Measurements from ENCODE around the gene PTPN9. TPM values are rescaled to one million over a fixed set of nuclear protein-coding genes. Genes with fewer than 3 reads are reported as not detected.
"Not testable (repeated sequence)": the region's sequence is repeated elsewhere in the genome, so short reads cannot be mapped to it uniquely, and the experiment has no call there.

PTPN9 gene
- total and polyA plus RNA-seq, 4 donors = 32.4 to 44.0 (median 39.3) TPM

DNA sequence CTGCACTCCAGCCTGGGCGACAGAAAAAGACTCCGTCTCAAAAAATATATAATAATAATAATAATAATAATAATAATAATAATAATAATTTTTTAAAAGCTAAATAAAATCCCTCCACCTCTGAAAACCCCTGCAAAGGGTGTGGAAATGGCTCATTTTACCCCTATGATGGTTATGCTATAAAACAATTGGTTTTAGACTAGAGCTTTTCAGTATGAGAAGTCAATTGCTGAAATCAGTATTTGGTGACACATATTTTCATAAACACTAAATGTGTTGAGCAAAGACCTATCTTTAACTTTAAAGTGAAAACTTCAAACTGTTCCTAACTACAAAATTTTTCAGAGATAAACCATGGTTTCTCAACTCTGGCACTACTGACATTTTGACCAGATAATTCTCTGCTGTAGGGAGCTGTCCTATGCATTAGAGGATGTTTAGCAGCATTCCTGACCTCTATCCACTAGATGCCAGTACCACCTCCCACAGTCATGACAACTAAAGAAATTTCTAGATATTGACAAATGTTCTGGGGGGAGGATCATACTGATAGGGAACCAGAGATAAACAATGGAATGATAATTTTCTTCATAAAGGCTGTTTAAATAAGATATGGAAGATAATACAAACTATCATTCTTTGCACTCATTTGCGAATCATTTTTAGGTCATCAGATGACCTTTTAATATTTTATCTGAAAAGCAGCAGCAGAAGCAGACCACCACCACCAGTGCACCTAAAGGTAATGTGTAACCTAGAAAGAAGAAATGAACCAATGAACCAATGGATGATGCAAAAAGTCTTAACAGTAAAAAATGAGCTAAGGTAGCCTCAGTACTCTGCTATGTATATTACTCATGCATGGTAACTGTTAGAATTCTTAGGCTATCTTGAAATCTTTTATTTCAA is 13.8 kb downstream of the PTPN9 start:
- no peak overlapping the region for H3K4me3 ChIP-seq (ENCODE audit: low read depth, low read length)
- no peaks in the 10 kb centered on the region for H3K9me3 ChIP-seq (ENCODE audit: control insufficient read depth, insufficient read depth, low read length)
- WGBS (ENCODE audit: insufficient coverage) = no CpG with 5 or more reads among the region's 3 CpGs
- no peaks in the 10 kb centered on the region for H3K27me3 ChIP-seq (ENCODE audit: control insufficient read depth, insufficient read depth, low read length)
- DNase-seq (ENCODE audit: low read depth in 4 of 6, low spot score in 6 of 6) = no peak
- no peaks in the 10 kb centered on the region for H3K4me1 ChIP-seq (ENCODE audit: control insufficient read depth, insufficient read depth, low read length)
- no peak overlapping the region for H3K27ac ChIP-seq (ENCODE audit: low read depth, low read length)
- H3K36me3 ChIP-seq (ENCODE audit: control insufficient read depth, insufficient read depth, low read length) = no peaks in the 10 kb centered on the region

GRCh38 chr15:75561888-75562287 is 17.2 kb downstream of the PTPN9 start:
- Histone ChIP-seq H3K27me3 (ENCODE audit: control insufficient read depth, insufficient read depth, low read length) (no peaks in the 10 kb centered on the region), H3K27ac (ENCODE audit: low read depth, low read length) (no peak overlapping the region), H3K4me3 (ENCODE audit: low read depth, low read length) (no peak overlapping the region), H3K4me1 (ENCODE audit: control insufficient read depth, insufficient read depth, low read length) (no peaks in the 10 kb centered on the region), H3K36me3 (ENCODE audit: control insufficient read depth, insufficient read depth, low read length) (no peaks in the 10 kb centered on the region), H3K9me3 (ENCODE audit: control insufficient read depth, insufficient read depth, low read length) (no peaks in the 10 kb centered on the region)
- no peak for DNase-seq (ENCODE audit: low read depth in 4 of 6, low spot score in 6 of 6)
- WGBS (ENCODE audit: insufficient coverage) = 100% methylated on average over 2 of the region's 5 CpGs

GRCh38 chr15:75559360-75559759 is 19.8 kb downstream of the PTPN9 start:
- H3K4me3 ChIP-seq (ENCODE audit: low read depth, low read length); H3K36me3 ChIP-seq (ENCODE audit: control insufficient read depth, insufficient read depth, low read length); H3K27me3 ChIP-seq (ENCODE audit: control insufficient read depth, insufficient read depth, low read length); H3K27ac ChIP-seq (ENCODE audit: low read depth, low read length); DNase-seq (ENCODE audit: low read depth in 4 of 6, low spot score in 6 of 6); H3K4me1 ChIP-seq (ENCODE audit: control insufficient read depth, insufficient read depth, low read length); H3K9me3 ChIP-seq (ENCODE audit: control insufficient read depth, insufficient read depth, low read length): not testable (repeated sequence)
- WGBS (ENCODE audit: insufficient coverage) = 68% methylated on average over 2 of the region's 6 CpGs

DNA sequence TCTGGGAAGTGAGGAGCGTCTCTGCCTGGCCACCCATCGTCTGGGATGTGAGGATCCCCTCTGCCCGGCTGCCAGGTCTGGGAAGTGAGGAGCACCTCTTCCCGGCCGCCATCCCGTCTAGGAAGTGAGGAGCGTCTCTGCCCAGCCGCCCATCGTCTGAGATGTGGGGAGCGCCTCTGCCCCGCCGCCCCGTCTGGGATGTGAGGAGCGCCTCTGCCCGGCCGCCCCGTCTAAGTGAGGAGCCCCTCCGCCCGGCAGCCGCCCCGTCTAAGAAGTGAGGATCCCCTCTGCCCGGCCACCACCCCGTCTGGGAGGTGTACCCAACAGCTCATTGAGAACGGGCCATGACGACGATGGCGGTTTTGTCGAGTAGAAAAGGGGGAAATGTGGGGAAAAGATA is 20.2 kb downstream of the PTPN9 start:
- 94% methylated on average over 10 of the region's 28 CpGs for WGBS (ENCODE audit: insufficient coverage)
- H3K27me3 ChIP-seq (ENCODE audit: control insufficient read depth, insufficient read depth, low read length); DNase-seq (ENCODE audit: low read depth in 4 of 6, low spot score in 6 of 6): not testable (repeated sequence)

DNA sequence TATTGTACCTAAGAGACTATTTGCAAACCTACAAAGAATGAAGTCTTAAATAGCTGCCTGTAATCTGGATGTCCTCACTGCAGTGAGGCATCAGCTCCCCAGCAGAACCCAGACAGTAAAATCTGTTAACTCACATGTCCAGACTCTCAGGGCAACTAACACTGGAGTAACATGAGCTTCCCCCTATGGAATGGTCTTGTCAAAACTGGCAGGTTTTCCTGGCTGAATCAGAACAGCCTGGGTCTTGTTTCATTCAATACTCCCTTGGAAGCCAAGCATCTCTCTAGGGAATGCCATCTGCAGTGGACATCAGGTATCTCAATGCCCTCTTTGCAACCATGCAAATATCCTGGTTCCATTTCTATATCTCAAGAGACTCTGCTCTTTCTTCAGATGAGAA is 24.4 kb downstream of the PTPN9 start:
- no peak overlapping the region for H3K27ac ChIP-seq (ENCODE audit: low read depth, low read length)
- no peaks in the 10 kb centered on the region for H3K36me3 ChIP-seq (ENCODE audit: control insufficient read depth, insufficient read depth, low read length)
- H3K4me3 ChIP-seq (ENCODE audit: low read depth, low read length) = no peak overlapping the region
- no peaks in the 10 kb centered on the region for H3K4me1 ChIP-seq (ENCODE audit: control insufficient read depth, insufficient read depth, low read length)
- no peaks in the 10 kb centered on the region for H3K27me3 ChIP-seq (ENCODE audit: control insufficient read depth, insufficient read depth, low read length)
- DNase-seq (ENCODE audit: low read depth in 4 of 6, low spot score in 6 of 6) = no peak
- no peaks in the 10 kb centered on the region for H3K9me3 ChIP-seq (ENCODE audit: control insufficient read depth, insufficient read depth, low read length)

More for the DNA sequence above, 20.2 kb downstream of the PTPN9 start:
- not testable (repeated sequence) for H3K27ac ChIP-seq (ENCODE audit: low read depth, low read length); H3K4me3 ChIP-seq (ENCODE audit: low read depth, low read length); H3K4me1 ChIP-seq (ENCODE audit: control insufficient read depth, insufficient read depth, low read length); H3K36me3 ChIP-seq (ENCODE audit: control insufficient read depth, insufficient read depth, low read length); H3K9me3 ChIP-seq (ENCODE audit: control insufficient read depth, insufficient read depth, low read length)

DNA sequence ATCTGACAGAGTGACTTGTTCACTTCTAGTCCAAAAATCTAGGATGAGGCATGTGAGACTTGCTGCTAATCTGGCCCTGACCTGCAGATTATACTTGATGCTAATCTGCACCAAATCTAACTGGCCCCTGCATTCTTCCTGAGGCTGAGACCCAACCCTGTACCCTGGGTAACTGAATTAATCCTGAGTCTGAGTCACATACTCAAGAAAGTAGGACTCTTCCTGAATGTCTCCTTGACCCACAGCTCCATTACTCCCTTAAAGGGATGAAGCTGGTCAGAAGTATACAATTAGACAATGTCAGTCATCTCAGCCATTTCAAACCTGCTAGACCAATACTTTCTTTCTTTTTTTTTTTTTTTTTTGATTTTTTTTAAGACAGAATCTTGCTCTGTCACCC is 25.5 kb downstream of the PTPN9 start:
- no peak for DNase-seq (ENCODE audit: low read depth in 4 of 6, low spot score in 6 of 6)

GRCh38 chr15:75551091-75551490 is 28.0 kb downstream of the PTPN9 start:
- no peaks in the 10 kb centered on the region for H3K9me3 ChIP-seq (ENCODE audit: control insufficient read depth, insufficient read depth, low read length)
- no peak overlapping the region for H3K27ac ChIP-seq (ENCODE audit: low read depth, low read length)
- DNase-seq (ENCODE audit: low read depth in 4 of 6, low spot score in 6 of 6) = no peak
- no peaks in the 10 kb centered on the region for H3K27me3 ChIP-seq (ENCODE audit: control insufficient read depth, insufficient read depth, low read length)
- no peaks in the 10 kb centered on the region for H3K36me3 ChIP-seq (ENCODE audit: control insufficient read depth, insufficient read depth, low read length)
- H3K4me1 ChIP-seq (ENCODE audit: control insufficient read depth, insufficient read depth, low read length) = no peaks in the 10 kb centered on the region
- WGBS (ENCODE audit: insufficient coverage) = 92% methylated on average over 3 of the region's 4 CpGs
- H3K4me3 ChIP-seq (ENCODE audit: low read depth, low read length) = no peak overlapping the region

More for the DNA sequence above, 25.5 kb downstream of the PTPN9 start:
- no peak overlapping the region for H3K27ac ChIP-seq (ENCODE audit: low read depth, low read length)
- no peaks in the 10 kb centered on the region for H3K9me3 ChIP-seq (ENCODE audit: control insufficient read depth, insufficient read depth, low read length)
- no peak overlapping the region for H3K4me3 ChIP-seq (ENCODE audit: low read depth, low read length)
- H3K36me3 ChIP-seq (ENCODE audit: control insufficient read depth, insufficient read depth, low read length) = no peaks in the 10 kb centered on the region
- H3K27me3 ChIP-seq (ENCODE audit: control insufficient read depth, insufficient read depth, low read length) = no peaks in the 10 kb centered on the region
- no peaks in the 10 kb centered on the region for H3K4me1 ChIP-seq (ENCODE audit: control insufficient read depth, insufficient read depth, low read length)

GRCh38 chr15:75545064-75545463 is 34.1 kb downstream of the PTPN9 start:
- Histone ChIP-seq H3K27me3 (ENCODE audit: control insufficient read depth, insufficient read depth, low read length) (no peaks in the 10 kb centered on the region), H3K27ac (ENCODE audit: low read depth, low read length) (no peak overlapping the region), H3K4me3 (ENCODE audit: low read depth, low read length) (no peak overlapping the region), H3K36me3 (ENCODE audit: control insufficient read depth, insufficient read depth, low read length) (no peaks in the 10 kb centered on the region), H3K9me3 (ENCODE audit: control insufficient read depth, insufficient read depth, low read length) (no peaks in the 10 kb centered on the region), H3K4me1 (ENCODE audit: control insufficient read depth, insufficient read depth, low read length) (no peaks in the 10 kb centered on the region)
- WGBS (ENCODE audit: insufficient coverage) = no CpG with 5 or more reads among the region's 1 CpG
- no peak for DNase-seq (ENCODE audit: low read depth in 4 of 6, low spot score in 6 of 6)

DNA sequence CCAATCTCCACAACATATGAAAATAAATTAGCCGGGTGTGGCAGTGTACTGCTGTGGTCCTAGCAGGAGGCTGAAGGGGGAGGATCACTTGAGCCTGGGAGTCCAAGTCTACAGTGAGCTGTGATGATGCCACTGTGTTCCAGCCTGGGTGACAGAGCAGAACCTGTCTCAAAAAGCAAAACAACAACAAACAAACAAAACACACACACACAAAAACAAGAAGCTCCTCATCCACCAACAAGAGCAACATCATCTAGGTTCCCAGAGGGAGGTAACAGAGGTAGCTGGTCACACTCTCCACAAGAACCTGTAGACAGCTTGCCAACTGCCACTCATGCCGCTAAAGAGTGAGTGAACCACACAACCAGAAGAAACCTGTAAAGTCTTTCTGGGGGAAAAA is 34.8 kb downstream of the PTPN9 start:
- Histone ChIP-seq H3K4me3 (ENCODE audit: low read depth, low read length) (no peak overlapping the region), H3K27ac (ENCODE audit: low read depth, low read length) (no peak overlapping the region), H3K9me3 (ENCODE audit: control insufficient read depth, insufficient read depth, low read length) (no peaks in the 10 kb centered on the region), H3K27me3 (ENCODE audit: control insufficient read depth, insufficient read depth, low read length) (no peaks in the 10 kb centered on the region), H3K36me3 (ENCODE audit: control insufficient read depth, insufficient read depth, low read length) (no peaks in the 10 kb centered on the region), H3K4me1 (ENCODE audit: control insufficient read depth, insufficient read depth, low read length) (no peaks in the 10 kb centered on the region)
- WGBS (ENCODE audit: insufficient coverage) = no CpG with 5 or more reads among the region's 2 CpGs
- no peak for DNase-seq (ENCODE audit: low read depth in 4 of 6, low spot score in 6 of 6)

- H3K36me3 ChIP-seq (ENCODE audit: control insufficient read depth, insufficient read depth, low read length); H3K4me3 ChIP-seq (ENCODE audit: low read depth, low read length); H3K27ac ChIP-seq (ENCODE audit: low read depth, low read length); H3K4me1 ChIP-seq (ENCODE audit: control insufficient read depth, insufficient read depth, low read length); H3K27me3 ChIP-seq (ENCODE audit: control insufficient read depth, insufficient read depth, low read length); H3K9me3 ChIP-seq (ENCODE audit: control insufficient read depth, insufficient read depth, low read length): not testable (repeated sequence)
- peak in 1 of 6 donors; percentile 54 for DNase-seq (ENCODE audit: low read depth in 4 of 6, low spot score in 6 of 6)
- 86% methylated on average over 1 of the region's 6 CpGs for WGBS (ENCODE audit: insufficient coverage)
Observed at GRCh38 chr15:75542949-75543545, 36.1 kb downstream of the PTPN9 start.
